Amniotic stem cell (primary cell): ENCODE results near the gene PAX8.
A peak's percentile ranks its signal among the peaks of the same experiment; 100 is the strongest.

Experiments
- DNase-seq: peaks from one replicate; lab custom pipeline; 2025; lab: John Stamatoyannopoulos, UW

The PAX8 gene

DNA sequence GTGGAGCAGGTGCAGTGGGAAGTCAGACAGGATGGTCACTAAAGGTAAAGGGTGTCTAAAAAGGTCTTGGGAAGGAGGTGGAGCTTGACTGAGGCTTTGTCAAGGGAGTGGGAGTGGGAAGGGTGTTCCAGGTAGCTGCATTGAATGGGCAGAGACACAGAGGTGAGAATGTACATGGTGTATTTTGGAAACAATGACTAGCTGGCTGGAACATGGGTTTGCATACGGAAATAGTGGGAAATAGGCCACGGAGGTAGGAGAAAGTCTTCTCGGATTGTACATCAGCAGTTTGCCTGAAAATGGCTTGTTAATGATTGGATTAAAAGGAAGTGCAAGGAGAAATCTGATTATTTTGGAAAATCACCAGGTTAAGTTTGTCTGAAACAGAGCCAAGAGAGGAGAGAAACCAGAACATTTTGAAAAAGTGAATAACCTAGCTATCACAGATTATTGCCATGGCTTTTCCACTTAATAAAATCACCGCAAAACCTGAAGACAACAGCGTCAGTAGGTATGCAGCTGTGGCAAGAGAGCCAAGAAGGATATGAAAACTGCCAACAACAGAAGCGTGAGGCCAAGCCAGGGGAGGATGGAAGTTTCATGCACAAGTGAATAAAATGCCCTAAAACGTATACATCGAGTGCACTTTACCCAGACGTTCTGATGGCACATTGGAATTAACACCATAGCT lies 13.9 kb downstream of the PAX8 start:
- no peak for DNase-seq

DNA sequence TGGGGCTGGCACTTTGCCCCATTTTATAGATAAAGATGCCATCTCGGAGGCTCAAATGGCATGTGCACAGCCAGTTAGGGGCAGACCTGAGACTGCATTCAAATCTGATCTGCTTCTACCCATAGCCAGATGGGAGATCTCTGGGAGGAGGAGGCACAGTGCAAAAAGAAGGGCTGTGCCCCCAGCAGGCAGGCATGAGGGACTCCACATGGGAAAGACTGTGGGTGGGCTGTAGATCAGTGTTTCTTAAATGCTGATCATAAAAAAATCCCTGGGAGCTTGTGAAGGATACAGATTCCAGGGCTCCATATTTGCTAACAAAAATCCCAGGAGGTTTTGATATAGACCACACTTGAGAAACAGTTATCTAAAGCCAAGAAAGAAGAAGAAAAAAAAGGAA lies 15.2 kb downstream of the PAX8 start:
- DNase-seq: no peak

DNA sequence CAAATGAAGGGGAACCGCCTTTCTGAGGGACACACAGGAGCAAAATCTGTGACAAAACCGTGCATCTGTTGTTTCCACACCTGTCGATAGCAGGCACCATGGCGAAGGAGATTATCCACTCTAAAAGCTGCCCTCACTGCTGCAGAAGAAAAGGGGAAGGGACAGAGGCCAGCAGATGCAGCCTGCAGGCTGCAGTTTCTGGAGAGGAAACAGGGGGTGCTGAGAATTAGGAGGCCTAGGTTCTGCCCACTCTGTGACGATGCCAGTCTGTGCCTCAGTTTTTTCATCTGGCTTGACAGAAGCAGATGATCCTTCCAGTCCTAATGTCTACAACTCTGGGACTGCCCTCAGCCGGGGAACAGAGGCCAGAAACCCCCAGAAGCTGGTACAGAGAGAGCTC lies 17.7 kb downstream of the PAX8 start:
- DNase-seq: no peak

DNA sequence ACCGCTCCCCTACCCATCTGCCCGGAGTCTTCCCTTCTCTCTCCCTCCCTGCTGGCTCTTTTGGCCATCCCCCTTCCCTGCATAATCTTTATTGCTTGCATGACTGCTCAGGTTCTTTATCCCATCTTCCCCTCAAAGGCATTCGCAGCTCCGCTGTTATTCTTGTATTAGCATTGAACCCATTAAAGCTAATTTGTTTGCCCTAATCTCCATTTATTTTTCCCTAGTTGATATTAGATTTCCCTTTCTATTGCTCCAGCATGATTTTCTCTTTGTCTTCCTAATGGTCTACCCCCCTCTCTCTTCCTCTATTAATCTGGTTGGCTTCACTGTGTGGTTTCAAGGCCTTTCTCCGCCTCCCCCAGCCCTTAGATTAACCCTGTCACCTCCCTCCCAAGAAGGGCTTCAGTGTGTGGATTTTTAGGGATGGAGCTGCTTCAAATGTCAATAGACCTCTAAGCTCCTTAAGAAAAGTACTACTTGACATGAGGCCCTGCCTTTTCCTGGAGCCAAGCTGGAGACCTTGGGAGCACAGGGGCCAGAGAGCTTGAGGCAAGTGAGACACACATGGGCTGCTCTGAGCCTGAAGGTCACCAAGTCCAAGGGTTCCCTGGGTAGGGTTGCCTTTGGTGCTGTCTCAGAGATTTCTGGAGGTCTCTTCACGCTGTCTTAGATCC lies 20.1 kb downstream of the PAX8 start:
- no peak for DNase-seq

- DNase-seq: no peak
Measured at GRCh38 chr2:113257516-113258264, 21.0 kb downstream of the PAX8 start.

GRCh38 chr2:113255140-113256070 lies 23.3 kb downstream of the PAX8 start:
- DNase-seq: no peak

- no peak for DNase-seq
Measured at GRCh38 chr2:113253453-113253852, 25.3 kb downstream of the PAX8 start.

GRCh38 chr2:113252047-113252590 lies 26.6 kb downstream of the PAX8 start:
- no peak for DNase-seq

- no peak for DNase-seq
Measured at GRCh38 chr2:113251118-113251517, 27.6 kb downstream of the PAX8 start.

DNA sequence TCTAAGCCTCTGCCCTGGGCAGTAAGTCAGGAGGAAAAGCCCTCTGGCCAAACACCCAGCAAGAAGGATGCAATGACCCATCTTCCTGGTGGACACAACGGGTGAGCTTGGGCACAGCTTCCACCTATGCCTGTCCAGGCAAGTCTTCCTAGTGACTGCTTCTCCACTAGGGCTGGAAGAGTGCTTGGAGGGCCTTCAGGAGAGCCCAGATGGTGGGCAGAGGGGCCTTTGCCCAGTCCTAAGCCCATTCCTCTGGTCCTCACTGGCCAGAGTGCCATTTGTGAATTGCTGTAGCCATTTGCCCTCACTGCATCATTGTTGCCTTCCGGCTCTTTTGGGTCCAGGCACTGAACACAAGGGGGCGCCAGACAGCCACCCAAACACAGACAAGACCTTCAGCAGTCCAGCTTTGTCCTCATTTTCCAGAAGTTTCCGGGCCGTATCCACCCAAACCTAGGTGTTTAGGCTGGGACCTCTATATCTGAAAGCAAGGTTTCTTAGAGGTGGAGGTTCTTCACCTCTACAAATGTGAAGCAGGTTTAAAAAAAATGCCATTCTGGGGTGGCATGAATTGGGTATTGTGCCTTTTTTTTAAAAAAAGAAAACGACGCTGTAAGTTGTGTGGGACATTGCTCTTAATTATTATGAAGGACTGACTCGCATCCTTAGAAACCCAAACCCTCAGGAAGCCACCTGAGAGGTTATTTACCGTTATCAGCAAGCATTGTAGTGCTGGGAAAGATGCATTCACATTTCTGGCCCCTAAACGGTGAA lies 29.5 kb downstream of the PAX8 start:
- peak; percentile 35 for DNase-seq

DNA sequence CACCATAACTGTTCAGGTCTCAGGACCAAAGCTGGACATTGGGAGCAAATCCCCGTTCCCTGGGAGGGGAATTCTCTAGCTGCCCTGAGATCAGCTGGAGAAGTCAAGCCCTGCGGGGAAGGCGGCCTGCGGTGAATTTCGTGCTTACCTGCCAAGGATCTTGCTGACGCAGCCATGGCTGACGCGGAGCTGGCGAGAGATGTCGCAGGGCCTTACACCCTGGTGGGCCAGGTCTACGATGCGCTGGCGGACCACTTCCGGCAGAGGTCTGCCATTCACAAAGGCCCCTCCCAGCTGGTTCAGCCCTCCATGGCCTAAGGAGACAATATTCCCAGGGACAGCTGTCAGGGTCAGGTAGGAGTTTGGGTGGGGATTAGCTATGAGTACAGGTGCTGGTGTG lies 32.1 kb downstream of the PAX8 start:
- no peak for DNase-seq

- DNase-seq: no peak
Measured at GRCh38 chr2:113245276-113245711, 33.4 kb downstream of the PAX8 start.

DNA sequence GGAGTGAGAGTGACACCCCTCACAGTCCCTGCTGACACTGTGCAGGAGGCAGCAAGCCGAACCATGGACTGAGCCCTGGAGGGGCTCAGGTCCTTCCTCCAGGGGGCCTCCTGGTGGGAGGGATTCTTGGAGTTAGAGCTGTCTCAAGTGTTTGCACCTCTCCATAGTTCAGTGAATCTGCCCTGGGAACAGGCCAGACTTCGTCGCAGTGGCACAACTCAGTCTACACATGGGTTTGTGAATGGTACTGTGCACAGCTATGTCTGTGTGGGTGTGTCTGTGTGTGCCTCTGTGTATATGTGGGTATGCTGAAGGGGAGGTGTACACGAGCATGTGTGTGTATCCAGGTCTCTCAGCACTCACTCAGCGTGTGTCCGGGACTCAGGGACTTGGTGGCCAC lies 36.4 kb downstream of the PAX8 start:
- no peak for DNase-seq

DNA sequence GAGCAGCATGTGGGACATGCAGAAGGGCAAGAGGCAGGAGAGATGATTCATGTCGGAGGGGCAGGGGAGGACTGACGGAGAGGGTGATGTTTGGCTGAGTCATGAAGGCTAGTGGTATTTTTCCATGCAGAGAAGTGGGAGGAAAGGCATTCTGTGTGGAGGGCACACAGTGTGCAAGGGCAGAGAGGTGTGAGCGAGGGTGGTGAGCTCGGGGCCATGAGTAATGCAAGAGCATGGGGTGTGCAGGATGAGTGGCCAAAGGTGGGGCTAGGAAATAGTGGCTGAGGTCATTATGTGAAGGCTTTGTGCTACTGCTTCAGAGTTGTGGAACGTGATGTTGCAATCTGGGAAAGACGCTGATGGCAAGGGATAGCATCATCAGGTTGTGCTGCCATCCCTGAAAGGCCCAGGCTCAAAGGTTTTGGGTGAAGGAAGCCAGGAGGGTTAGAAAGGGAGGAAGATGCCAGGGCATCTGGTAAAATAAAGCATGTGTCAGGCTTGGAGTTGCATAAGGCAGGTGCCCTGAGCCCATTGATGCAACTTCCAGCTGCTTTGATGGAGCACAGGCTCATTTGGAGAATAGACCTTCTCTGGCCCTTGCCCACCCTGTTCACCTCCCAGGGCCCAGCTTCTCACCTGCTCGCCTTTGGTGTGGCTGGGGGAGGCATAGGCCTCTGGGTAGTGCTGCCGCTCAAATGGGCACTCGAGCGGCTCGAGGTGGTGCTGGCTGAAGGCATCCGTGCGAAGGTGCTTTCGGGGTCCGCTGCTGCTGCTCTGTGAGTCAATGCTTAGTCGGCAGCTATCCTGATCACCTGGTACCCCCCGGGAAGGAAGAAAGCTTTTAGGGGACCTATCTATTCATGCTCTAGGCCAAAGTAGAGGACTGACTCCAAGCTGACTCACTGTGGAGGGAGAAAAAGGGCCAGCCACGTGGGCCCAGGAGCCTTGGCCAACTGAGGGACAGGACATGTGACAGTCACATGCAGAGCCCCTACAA lies 37.5 kb downstream of the PAX8 start:
- peak; percentile 96 for DNase-seq

- DNase-seq: peak; percentile 68
Measured at GRCh38 chr2:113240150-113240914, 38.4 kb downstream of the PAX8 start.

DNA sequence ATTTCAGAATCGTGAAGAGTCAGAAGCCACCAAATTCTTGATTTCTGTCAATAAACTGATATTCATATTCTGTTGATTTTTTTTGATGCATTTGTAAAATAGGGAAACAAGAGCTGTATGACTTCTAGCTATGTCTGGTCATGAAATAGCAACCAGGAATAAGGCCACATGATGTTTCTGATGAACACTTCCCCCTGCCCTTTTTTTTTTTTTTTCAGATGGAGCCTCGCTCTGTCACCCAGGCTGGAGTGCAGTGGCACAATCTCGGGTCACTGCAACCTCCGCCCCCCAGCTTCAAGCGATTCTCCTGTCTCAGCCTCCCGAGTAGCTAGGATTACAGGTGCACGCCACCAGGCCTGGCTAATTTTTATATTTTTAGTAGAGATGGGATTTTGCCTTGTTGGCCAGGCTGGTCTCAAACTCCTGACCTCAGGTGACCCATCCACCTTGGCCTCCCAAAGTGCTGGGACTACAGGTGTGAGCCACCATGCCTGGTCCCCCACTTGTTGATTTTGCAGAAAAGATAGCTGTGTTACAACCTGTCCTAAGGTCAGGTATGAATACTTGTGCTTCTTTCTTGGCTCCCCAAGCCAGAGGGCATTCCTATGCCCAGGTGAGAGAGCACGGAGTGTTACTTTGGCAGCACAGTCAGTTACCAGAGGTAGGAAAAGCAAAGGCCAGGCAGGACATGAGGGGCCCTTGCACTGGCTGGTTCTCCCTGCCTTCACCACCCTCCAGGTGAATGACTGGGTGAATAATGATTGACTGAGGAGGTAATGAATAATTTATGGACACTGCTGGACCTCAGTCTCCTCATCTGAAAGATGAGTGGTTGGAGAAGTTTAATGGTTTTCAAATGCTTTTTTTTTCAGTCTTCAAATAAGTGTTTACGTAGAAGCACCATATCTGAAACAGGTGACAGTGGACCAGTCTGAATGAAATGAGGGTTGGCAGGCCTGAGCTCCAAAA lies 39.6 kb downstream of the PAX8 start:
- no peak for DNase-seq

DNA sequence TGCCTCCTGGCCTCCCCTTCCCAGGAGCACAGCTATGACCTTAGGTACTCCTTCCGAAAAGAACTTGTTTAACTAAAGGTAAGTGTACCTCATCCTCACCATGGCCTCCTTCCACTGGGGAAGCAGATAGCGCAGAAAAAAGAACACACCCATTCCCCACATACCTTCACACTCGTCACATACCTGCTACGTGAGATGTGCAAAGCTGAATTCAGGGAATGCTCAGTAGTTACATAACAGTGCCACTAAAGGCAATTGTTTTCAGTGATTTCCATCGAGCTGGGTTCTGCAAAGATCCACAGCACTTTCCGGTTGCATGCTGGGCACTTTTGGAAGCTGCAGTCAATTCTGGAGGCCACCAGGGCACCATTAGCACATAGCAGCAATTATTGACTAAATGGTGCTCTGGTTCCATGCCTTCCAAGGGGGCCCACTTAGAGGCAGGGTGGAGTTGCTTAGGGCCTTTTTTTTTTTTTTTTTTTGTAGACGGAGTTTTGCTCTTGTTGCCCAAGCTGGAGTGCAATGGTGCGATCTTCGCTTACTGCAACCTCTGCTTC lies 41.0 kb downstream of the PAX8 start:
- no peak for DNase-seq
